Upper lobe of left lung (tissue), 6 donors: ENCODE measurements around the gene ZBTB16. TPM values are rescaled to one million over a fixed set of nuclear protein-coding genes. Genes with fewer than 3 reads are reported as not detected.

ENCODE experiments used
- ATAC-seq, 2 donors: fragments of 200-7000 bp; cut with Tn5 transposase; one replicate each; pipeline ENCODE4 v1.9.1; 2022; ENCODE audit warnings: mild to moderate bottlenecking in 2 of 2, moderate library complexity in 2 of 2; ENCODE audit not compliant: low FRiP score in 2 of 2
- DNase-seq, 2 donors: peaks; one replicate each; pipeline ENCODE4 v3.0.0-alpha.2; 2019 to 2020
- H3K27ac ChIP-seq, 4 donors: fragments of 200-600 bp; sonication (generic); one replicate each; pipeline ENCODE4 v1.5.1; 2016 to 2019
- H3K27me3 ChIP-seq, 4 donors: fragments of 200-600 bp; sonication (generic); one replicate each; pipeline ENCODE4 v1.5.1; 2017 to 2019
- H3K36me3 ChIP-seq, 4 donors: fragments of 200-600 bp; sonication (generic); one replicate each; pipeline ENCODE4 v1.5.1; 2016 to 2019
- H3K4me1 ChIP-seq, 4 donors: fragments of 200-600 bp; sonication (generic); one replicate each; pipeline ENCODE4 v1.5.1; 2018 to 2019
- H3K4me3 ChIP-seq, 4 donors: fragments of 200-600 bp; sonication (generic); one replicate each; pipeline ENCODE4 v1.5.1; 2017 to 2019; ENCODE audit warnings: mild to moderate bottlenecking in 2 of 4, moderate library complexity in 1 of 4
- H3K9me3 ChIP-seq, 4 donors: fragments of 200-600 bp; sonication (generic); one replicate each; pipeline ENCODE4 v1.5.1; 2018 to 2019
- CTCF ChIP-seq, 6 experiments: fragments of 450-650 bp in 4 of 6; fragments of 200-600 bp in 2 of 6; sonication (generic) in 2 of 6; IDR thresholded peaks; one replicate each; pipeline ENCODE4 v1.5.1; 2016 to 2019; ENCODE audit warnings: antibody characterized with exemption in 6 of 6
- EP300 ChIP-seq, 4 donors: sonication (generic); formaldehyde crosslinking; IDR thresholded peaks; one replicate each; pipeline ENCODE4 v1.5.1; 2017; ENCODE audit warnings: antibody characterized with exemption in 4 of 4, control low read depth in 2 of 4
- POLR2A ChIP-seq, 4 donors: fragments of 450-650 bp; IDR thresholded peaks; one replicate each; pipeline ENCODE4 v1.5.1; 2016 to 2017; ENCODE audit warnings: antibody characterized with exemption in 4 of 4, mild to moderate bottlenecking in 2 of 4
- POLR2AphosphoS5 ChIP-seq, 2 donors: sonication (generic); formaldehyde crosslinking; IDR thresholded peaks; one replicate each; pipeline ENCODE4 v1.5.1; 2017; ENCODE audit warnings: antibody characterized with exemption in 2 of 2
- WGBS, 2 donors: methylation state at CpG; one replicate each; pipeline ENCODE4 v1.1.5; 2017 to 2018; 5-methylcytosine and 5-hydroxymethylcytosine counted together
- total RNA-seq, 6 donors: library from RNA; depleted of rRNA in 4 of 6; stranded (reverse); fragments of >200 nt in 4 of 6; gene quantifications; one replicate each; pipeline versions ENCODE4 v1.1.0 to v1.2.1, GENCODE V29; 2016 to 2021
- donor health status: DM: no; HTN: no; CAD: no; lungs with moderate emphysema.
- donor health status: DM: no; HTN: yes; CAD: no; lungs with severe emphysema.

The ZBTB16 gene
- total RNA-seq, 6 donors from 2014 or later = 110 to 584 (median 179) TPM

GRCh38 chr11:114145166-114145775 lies 85.8 kb downstream of the ZBTB16 start:
- ATAC-seq (no peak), DNase-seq (no peak)
- peaks cover 5 to 26% (median 7%) of the 10 kb centered on the region in 4 donors for H3K36me3 ChIP-seq
- H3K9me3 ChIP-seq = no peaks in the 10 kb centered on the region
- TF ChIP-seq POLR2A (IDR thresholded peaks at IDR 0.05) = no peak
- no peak for TF ChIP-seq CTCF (IDR thresholded peaks at IDR 0.05)
- no peak for TF ChIP-seq POLR2AphosphoS5 (IDR thresholded peaks at IDR 0.05)
- TF ChIP-seq EP300 (IDR thresholded peaks at IDR 0.05) = no peak
- no peak overlapping the region for H3K4me3 ChIP-seq
- peaks cover 87 to 96% (median 90%) of the 10 kb centered on the region in 4 donors for H3K4me1 ChIP-seq
- H3K27me3 ChIP-seq = no peaks in the 10 kb centered on the region
- 53 to 82% methylated on average over 2 of the region's 2 CpGs for WGBS, 2 donors
- peak overlapping the region in 2 of 4 donors; percentile 83 to 95 for H3K27ac ChIP-seq

- H3K4me1 ChIP-seq = peaks cover 81 to 95% (median 89%) of the 10 kb centered on the region in 4 donors
- H3K9me3 ChIP-seq = no peaks in the 10 kb centered on the region
- TF ChIP-seq CTCF (IDR thresholded peaks at IDR 0.05) = no peak
- TF ChIP-seq EP300 (IDR thresholded peaks at IDR 0.05) = peak in 1 of 4 donors; percentile 38
- no peak for TF ChIP-seq POLR2A (IDR thresholded peaks at IDR 0.05)
- no peak for TF ChIP-seq POLR2AphosphoS5 (IDR thresholded peaks at IDR 0.05)
- no peaks in the 10 kb centered on the region for H3K27me3 ChIP-seq
- peak overlapping the region; percentile 55 to 95 (median 73) for H3K27ac ChIP-seq
- DNase-seq = no peak
- ATAC-seq = peak in 1 of 2 donors; percentile 11
- peaks cover 0 to 13% (median 0%) of the 10 kb centered on the region in 4 donors for H3K36me3 ChIP-seq
- H3K4me3 ChIP-seq = no peak overlapping the region
- 54 to 67% methylated on average over 5 of the region's 5 CpGs for WGBS, 2 donors
Observed at GRCh38 chr11:114147375-114148012, 88.0 kb downstream of the ZBTB16 start.

GRCh38 chr11:114148013-114148382 lies 88.5 kb downstream of the ZBTB16 start:
- H3K27me3 ChIP-seq = no peaks in the 10 kb centered on the region
- ATAC-seq (peak in 1 of 2 donors; percentile 30), DNase-seq (no peak)
- H3K4me1 ChIP-seq = peaks cover 81 to 95% (median 89%) of the 10 kb centered on the region in 4 donors
- no peaks in the 10 kb centered on the region for H3K9me3 ChIP-seq
- peaks cover 0 to 12% (median 0%) of the 10 kb centered on the region in 4 donors for H3K36me3 ChIP-seq
- WGBS, 2 donors = 31 to 33% methylated on average over 5 of the region's 5 CpGs
- no peak for TF ChIP-seq POLR2AphosphoS5 (IDR thresholded peaks at IDR 0.05)
- TF ChIP-seq EP300 (IDR thresholded peaks at IDR 0.05) = no peak
- no peak for TF ChIP-seq POLR2A (IDR thresholded peaks at IDR 0.05)
- no peak for TF ChIP-seq CTCF (IDR thresholded peaks at IDR 0.05)
- H3K4me3 ChIP-seq = no peak overlapping the region
- H3K27ac ChIP-seq = peak overlapping the region; percentile 55 to 95 (median 73)

- Histone ChIP-seq H3K4me1 (peaks cover 81 to 97% (median 92%) of the 10 kb centered on the region in 4 donors), H3K27me3 (no peaks in the 10 kb centered on the region), H3K9me3 (no peaks in the 10 kb centered on the region), H3K27ac (peak overlapping the region; percentile 8 to 99 (median 84)), H3K36me3 (peaks cover 0 to 9% (median 0%) of the 10 kb centered on the region in 4 donors), H3K4me3 (no peak overlapping the region)
- no peak for DNase-seq
- TF ChIP-seq POLR2AphosphoS5 (IDR thresholded peaks at IDR 0.05) = peak in 1 of 2 donors; percentile 33
- TF ChIP-seq EP300 (IDR thresholded peaks at IDR 0.05) = peak in 1 of 4 donors; percentile 67
- TF ChIP-seq CTCF (IDR thresholded peaks at IDR 0.05) = no peak
- TF ChIP-seq POLR2A (IDR thresholded peaks at IDR 0.05) = no peak
- WGBS, 2 donors = 86 to 92% methylated on average over 3 of the region's 3 CpGs
- no peak for ATAC-seq
Observed at GRCh38 chr11:114149689-114150407, 90.3 kb downstream of the ZBTB16 start.
